DMS53 treated with DMSO at 0.1 percent for 48 hours (cell line): ENCODE results near the gene WIPF3.

Experiments
- DNase-seq: peaks from one replicate; lab custom pipeline; 2025; ENCODE audit not compliant: unreplicated experiment; lab: John Stamatoyannopoulos, UW

Gene WIPF3

GRCh38 chr7:29847496-29847895 lies 41.2 kb downstream of the WIPF3 start:
- DNase-seq = no peak

DNA sequence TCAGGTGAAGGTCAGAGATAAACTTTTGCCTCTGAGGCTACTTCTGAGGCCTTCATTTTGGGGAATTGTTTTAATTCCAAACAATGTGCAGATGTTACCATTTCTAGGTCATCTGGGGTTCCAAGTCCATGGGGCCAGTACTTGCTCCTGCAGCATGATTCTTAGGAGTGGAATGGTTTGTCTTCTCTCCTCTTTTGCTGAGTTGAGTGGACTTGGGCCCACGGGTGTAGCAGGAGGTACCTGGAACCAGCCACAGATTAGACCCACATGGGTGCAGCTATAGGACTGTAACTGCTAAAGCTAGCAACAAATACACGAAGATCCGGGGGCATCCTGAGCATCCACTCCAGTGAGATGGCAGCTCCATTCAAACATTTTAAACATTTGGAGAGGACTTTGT lies 41.6 kb downstream of the WIPF3 start:
- no peak for DNase-seq

DNA sequence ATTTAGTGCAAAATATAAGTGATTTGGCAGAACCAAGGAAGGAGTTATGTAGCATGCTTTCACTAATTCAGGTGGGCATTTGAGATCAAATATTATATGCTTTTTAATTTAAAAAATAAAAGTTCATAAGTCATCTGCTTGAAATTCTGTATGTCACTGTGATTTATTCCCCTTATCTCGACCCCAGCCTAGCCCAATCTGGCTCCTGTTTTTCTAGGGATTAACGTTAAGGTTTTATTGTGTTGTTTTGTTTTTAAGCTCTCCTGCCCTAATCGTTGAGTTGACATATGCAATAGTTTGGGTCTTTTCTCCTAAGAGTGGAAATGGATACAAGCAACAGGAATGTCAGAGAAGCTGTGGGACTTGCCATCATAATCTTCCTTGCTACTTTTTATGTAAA lies 42.6 kb downstream of the WIPF3 start:
- no peak for DNase-seq

GRCh38 chr7:29851487-29851886 lies 45.2 kb downstream of the WIPF3 start:
- no peak for DNase-seq

GRCh38 chr7:29852457-29852856 lies 46.1 kb downstream of the WIPF3 start:
- DNase-seq = no peak

GRCh38 chr7:29853072-29853471 lies 46.8 kb downstream of the WIPF3 start:
- no peak for DNase-seq

GRCh38 chr7:29853789-29854188 lies 47.5 kb downstream of the WIPF3 start:
- no peak for DNase-seq

GRCh38 chr7:29854257-29854938 lies 48.1 kb downstream of the WIPF3 start:
- no peak for DNase-seq

GRCh38 chr7:29857654-29858053 lies 51.3 kb downstream of the WIPF3 start:
- DNase-seq = no peak

DNA sequence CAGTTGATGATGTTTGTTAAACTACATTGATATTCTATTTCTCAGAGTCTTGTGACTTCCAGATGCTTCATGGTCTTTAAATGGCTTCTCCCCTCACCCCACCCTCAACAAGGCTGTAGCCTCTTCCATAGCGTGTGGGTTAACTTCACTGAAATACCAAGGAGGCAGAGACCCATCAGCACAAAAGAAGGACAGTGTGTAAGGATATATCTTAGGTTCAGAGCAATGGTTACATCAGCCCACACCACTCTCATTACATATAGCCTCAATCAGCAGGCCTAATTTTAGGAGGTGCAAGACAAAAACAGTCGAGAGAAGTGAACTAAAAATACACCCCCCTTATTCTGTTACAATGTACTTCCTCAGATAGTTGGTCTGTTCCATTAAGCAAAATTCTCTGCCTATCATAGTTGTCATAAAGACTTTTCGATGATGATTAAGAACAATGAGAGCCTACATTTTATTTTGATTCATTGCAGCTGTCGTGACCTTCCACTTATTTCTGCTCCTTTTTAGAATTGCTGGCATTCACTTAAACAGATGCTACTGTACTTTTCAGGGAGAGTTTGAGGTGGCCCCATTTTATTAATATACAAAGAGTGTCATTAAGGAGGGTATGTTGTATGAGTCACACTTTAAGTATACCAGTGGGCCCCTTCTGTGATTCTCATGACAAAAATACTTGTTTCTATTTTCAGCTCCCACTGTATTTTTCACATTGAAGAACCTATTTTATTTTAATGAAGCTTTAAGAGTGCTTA lies 52.1 kb downstream of the WIPF3 start:
- DNase-seq = no peak

- no peak for DNase-seq
These were observed 52.8 kb downstream of the WIPF3 start for GRCh38 chr7:29859104-29859503.

DNA sequence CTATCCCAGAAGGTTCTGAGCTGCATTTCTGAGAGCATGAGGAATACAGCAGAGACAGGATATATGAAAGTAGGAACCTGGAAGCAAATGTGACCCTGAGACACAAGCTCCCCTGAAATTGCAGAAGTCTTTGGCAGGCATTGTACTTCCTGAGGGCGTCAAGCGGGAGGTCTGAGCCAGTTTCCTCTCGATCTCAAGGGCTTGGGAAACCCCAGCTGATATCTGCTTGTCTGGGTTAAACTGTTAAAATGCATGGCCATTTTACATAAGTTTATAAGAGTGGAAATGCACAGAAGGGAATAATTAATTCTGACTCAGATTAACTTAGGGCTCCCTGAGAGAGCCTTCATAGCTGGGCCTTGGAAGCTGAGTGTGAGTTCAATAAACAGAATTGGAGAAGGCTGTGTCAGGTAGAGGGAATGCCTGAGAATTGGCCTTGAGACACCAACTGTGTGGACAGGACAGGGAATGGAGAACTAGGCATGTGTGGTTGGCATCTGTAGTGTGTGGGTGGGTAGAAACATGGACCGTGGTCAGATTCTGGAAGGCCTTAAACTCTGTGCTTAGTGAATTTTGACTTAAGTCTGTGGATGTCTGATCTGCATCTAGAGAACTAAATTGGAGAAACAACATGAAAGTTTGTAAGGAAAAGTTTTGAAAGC lies 53.3 kb downstream of the WIPF3 start:
- no peak for DNase-seq

DNA sequence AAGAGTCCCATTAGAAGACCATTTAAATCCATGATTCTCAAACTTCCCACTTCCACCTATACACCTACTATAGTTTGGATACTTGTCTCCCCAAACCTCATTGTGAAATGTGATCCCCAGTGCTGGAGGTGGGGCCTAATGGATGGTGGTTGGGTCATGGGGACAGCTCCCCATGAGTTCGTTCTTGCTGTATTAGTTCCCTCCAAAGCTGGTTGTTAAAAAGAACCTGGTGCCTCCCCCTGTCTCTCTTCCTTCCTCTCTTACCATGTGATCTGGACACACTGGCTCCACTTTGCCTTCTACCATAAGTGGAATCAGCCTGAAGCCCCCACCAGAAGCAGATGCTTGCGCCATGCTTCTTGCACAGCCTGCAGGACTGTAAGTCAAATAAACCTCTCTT lies 53.9 kb downstream of the WIPF3 start:
- no peak for DNase-seq

DNA sequence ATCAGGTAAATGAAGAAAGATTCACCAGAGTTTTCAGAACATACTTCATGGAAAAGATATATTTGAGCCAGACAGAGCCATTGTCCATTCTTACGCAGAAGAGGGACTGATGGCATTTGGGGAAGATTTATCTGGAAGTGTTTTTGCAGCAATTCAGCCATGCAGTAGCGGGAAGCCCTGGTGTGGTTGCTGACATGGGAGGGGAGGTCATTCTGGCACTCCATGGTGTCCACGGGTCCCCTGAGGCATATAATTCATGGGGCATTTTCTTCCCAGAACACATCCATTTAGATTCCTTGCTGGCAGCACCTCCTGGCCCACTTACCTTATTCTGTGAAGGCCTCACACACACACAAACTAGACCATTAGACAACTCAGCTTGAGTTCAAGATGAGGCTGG lies 55.6 kb downstream of the WIPF3 start:
- no peak for DNase-seq

- no peak for DNase-seq
These were observed 58.3 kb downstream of the WIPF3 start for GRCh38 chr7:29864656-29865055.

GRCh38 chr7:29865526-29865925 lies 59.2 kb downstream of the WIPF3 start:
- DNase-seq = no peak

DNA sequence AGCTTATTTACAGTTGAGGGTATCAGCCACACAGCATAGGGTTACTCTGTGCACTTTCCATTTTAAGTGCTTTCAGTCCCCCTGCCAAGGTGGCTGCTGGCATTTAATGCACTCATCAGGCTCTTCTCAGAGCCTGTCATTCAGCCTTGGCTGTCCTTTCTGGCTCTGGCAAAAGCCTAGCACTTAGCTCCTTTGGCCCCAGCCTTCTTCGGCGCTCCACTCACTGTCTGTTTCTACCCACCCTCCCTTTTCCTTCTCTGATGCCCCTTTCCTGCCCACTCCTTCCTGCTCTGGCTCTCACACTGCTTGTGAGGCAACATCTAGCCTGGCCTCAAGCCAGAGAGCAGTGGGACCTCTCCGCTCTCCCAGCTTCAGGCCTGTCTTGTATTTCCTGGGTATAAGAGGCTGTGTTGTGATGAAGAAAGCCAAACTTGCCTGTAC lies 60.2 kb downstream of the WIPF3 start:
- no peak for DNase-seq

- no peak for DNase-seq
These were observed 65.6 kb downstream of the WIPF3 start for GRCh38 chr7:29871787-29872398.

DNA sequence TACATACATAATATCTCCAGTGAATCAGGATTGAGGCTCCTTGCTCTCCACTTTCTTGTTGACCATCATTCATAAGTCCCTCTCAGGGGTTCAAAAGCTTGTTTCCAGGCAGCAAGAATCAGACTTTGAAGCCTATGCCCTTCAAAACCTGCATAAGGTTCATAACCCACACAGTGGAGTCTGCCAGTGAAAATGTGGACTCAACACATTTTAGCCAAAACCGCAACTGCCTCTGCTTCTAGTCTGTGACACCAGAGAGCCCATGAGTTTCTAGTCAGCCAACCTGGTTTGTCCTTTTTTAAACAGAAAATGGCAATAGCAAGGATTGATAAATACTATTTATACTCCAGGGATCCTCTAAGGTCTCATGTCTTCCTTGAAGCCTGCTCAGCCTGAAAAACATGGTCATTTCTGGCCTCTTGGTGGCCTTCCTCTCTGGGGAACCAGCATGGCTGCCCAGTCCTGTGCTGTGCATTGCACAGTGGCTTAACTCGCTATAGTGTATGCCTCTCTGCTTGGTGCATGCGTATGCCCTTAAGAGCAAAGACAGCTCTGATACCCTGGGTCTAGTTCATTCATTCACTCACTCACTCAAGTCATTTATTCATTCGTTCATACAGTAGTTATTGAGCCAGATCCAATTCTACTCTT lies 67.5 kb downstream of the WIPF3 start:
- DNase-seq = no peak

DNA sequence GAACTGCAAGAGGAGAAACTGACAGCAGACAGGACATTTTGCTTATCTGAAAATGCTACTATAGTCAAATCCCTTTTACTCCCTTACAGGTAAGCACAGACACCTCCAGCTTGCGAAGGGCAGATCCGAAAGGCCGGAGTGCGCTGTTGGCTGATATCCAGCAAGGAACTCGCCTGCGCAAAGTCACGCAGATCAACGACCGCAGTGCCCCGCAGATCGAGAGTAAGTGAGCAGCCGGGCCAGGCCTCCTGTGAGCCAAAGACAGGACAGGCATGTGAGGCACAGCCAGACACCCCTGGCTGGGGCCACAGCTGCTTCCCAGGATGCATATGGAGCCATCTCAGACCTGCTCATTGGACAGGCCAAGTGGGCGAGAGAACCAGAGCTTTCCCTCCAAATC lies 69.4 kb downstream of the WIPF3 start:
- DNase-seq = no peak

GRCh38 chr7:29877196-29877595 lies 70.9 kb downstream of the WIPF3 start:
- DNase-seq = no peak
